Neural progenitor cell (in vitro differentiated cells): ENCODE data around the gene DAP3.
"Not testable (repeated sequence)": the region's sequence is repeated elsewhere in the genome, so short reads cannot be mapped to it uniquely, and the experiment has no call there.

Experiments
- CTCF ChIP-seq: fragments of 200-600 bp; sonication (generic); IDR thresholded peaks from 2 replicates; pipeline ENCODE4 v1.5.1; 2017; ENCODE audit warnings: antibody characterized with exemption, mild to moderate bottlenecking
- EZH2 ChIP-seq: fragments of 200-600 bp; sonication (generic); IDR thresholded peaks from 2 replicates; pipeline ENCODE4 v1.6.1; 2017; ENCODE audit warnings: antibody characterized with exemption, mild to moderate bottlenecking, moderate library complexity

DNA sequence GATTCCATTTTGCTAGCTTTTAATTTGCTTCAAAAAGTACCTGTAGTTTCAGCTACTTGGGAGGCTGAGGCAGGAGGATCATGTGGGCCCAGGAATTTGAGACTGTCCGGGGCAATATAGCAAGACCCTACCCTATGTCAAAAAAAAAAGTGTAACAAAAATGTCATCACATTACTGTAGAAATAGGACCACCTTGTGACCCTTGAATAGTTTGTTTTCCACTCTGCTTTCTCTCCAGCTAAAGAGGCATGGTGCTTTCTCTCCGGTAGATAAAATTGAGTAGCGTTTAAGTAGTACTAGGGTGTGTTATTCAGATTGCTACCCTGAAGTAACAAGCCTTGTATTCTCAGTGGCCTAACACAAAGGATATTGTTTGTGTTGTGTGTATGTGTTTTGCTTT is 23.7 kb downstream of the DAP3 start:
- peak; percentile 21 for TF ChIP-seq CTCF
- TF ChIP-seq EZH2, result not testable (repeated sequence)
